Ovary (tissue), 3 donors: ENCODE data around the gene MAPT.

ENCODE experiments used
- CTCF ChIP-seq, 3 donors: fragments of 450-650 bp in 2 of 3; fragments of 200-600 bp in 1 of 3; IDR thresholded peaks; one replicate each; pipeline versions ENCODE4 v1.5.1 to v1.8.0; 2016 to 2022; ENCODE audit warnings: antibody characterized with exemption in 3 of 3, mild to moderate bottlenecking in 1 of 3
- EP300 ChIP-seq: sonication (generic); formaldehyde crosslinking; IDR thresholded peaks from one replicate; pipeline ENCODE4 v1.6.1; 2017; ENCODE audit warnings: antibody characterized with exemption
- POLR2A ChIP-seq: fragments of 450-650 bp; IDR thresholded peaks from one replicate; pipeline ENCODE4 v1.6.1; 2017; ENCODE audit warnings: antibody characterized with exemption, mild to moderate bottlenecking, moderate library complexity
- donor health status: DM: no; HTN: no; CAD: no.

- TF ChIP-seq CTCF (IDR thresholded peaks at IDR 0.05) (no peak), EP300 (no peak), POLR2A (no peak)
Observed at GRCh38 chr17:46009681-46010596, 115.6 kb downstream of the MAPT start.
